GM21528 (cell line): ENCODE data around the gene SPATA21.
A peak's percentile ranks its signal among the peaks of the same experiment; 100 is the strongest.
"Not testable (repeated sequence)": the region's sequence is repeated elsewhere in the genome, so short reads cannot be mapped to it uniquely, and the experiment has no call there.

Experiments used
- ATAC-seq: cut with Tn5 transposase; IDR thresholded peaks from one replicate; pipeline ENCODE4 v1.9.1; 2021; ENCODE audit warnings: mild to moderate bottlenecking, moderate library complexity; ENCODE audit not compliant: unreplicated experiment, low FRiP score

Gene SPATA21

GRCh38 chr1:16387201-16388188 lies 49.7 kb downstream of the SPATA21 start:
- no peak for ATAC-seq

GRCh38 chr1:16386454-16387113 lies 50.6 kb downstream of the SPATA21 start:
- ATAC-seq, result no peak

GRCh38 chr1:16385659-16386453 lies 51.4 kb downstream of the SPATA21 start:
- no peak for ATAC-seq

GRCh38 chr1:16383888-16384287 lies 53.3 kb downstream of the SPATA21 start:
- ATAC-seq, result no peak

- ATAC-seq, result no peak
These were observed 56.4 kb downstream of the SPATA21 start for GRCh38 chr1:16380868-16381267.

GRCh38 chr1:16378443-16378842 lies 58.8 kb downstream of the SPATA21 start:
- ATAC-seq, result no peak

GRCh38 chr1:16376971-16377370 lies 60.3 kb downstream of the SPATA21 start:
- no peak for ATAC-seq

- ATAC-seq, result no peak
These were observed 61.5 kb downstream of the SPATA21 start for GRCh38 chr1:16375521-16376340.

- ATAC-seq, result no peak
These were observed 63.0 kb downstream of the SPATA21 start for GRCh38 chr1:16374266-16374665.

GRCh38 chr1:16372535-16373285 lies 64.5 kb downstream of the SPATA21 start:
- ATAC-seq, result no peak

GRCh38 chr1:16371725-16372124 lies 65.5 kb downstream of the SPATA21 start:
- no peak for ATAC-seq

GRCh38 chr1:16369821-16370220 lies 67.4 kb downstream of the SPATA21 start:
- no peak for ATAC-seq

- no peak for ATAC-seq
These were observed 69.0 kb downstream of the SPATA21 start for GRCh38 chr1:16367968-16368890.

- peak; percentile 61 for ATAC-seq
These were observed 69.8 kb downstream of the SPATA21 start for GRCh38 chr1:16367258-16367967.

GRCh38 chr1:16366722-16367257 lies 70.4 kb downstream of the SPATA21 start, which contains the start of gene SZRD1:
TSS of gene SZRD1 (plus strand) at chr1:16367242. CDS start at chr1:16367258, 16 bp downstream.
- peak; percentile 81 for ATAC-seq

GRCh38 chr1:16365146-16365498 lies 72.1 kb downstream of the SPATA21 start:
- ATAC-seq, result not testable (repeated sequence)

- no peak for ATAC-seq
These were observed 80.4 kb downstream of the SPATA21 start for GRCh38 chr1:16356867-16357266.
